Adrenal gland (tissue), 5 donors: ENCODE measurements around the gene PSG2.
"Not testable (repeated sequence)": the region's sequence is repeated elsewhere in the genome, so short reads cannot be mapped to it uniquely, and the experiment has no call there.

Source experiments
- POLR2A ChIP-seq, 2 donors: fragments of 450-650 bp; IDR thresholded peaks; one replicate each; pipeline ENCODE4 v1.6.1; 2017; ENCODE audit warnings: antibody characterized with exemption in 2 of 2, mild to moderate bottlenecking in 2 of 2, moderate library complexity in 1 of 2
- TF ChIP-seq, protein P1 (sequence below), 6 experiments: fragments of 450-650 bp in 4 of 6; fragments of 200-600 bp in 2 of 6; sonication (generic) in 1 of 6; IDR thresholded peaks; 1 replicate in 5 of 6; 2 replicates in 1 of 6; pipeline versions ENCODE4 v1.5.1 to v1.8.0; 2016 to 2021; ENCODE audit warnings: antibody characterized with exemption in 6 of 6, mild to moderate bottlenecking in 2 of 6, moderate library complexity in 1 of 6
- donor health status: DM: no; HTN: no; CAD: no.

DNA sequence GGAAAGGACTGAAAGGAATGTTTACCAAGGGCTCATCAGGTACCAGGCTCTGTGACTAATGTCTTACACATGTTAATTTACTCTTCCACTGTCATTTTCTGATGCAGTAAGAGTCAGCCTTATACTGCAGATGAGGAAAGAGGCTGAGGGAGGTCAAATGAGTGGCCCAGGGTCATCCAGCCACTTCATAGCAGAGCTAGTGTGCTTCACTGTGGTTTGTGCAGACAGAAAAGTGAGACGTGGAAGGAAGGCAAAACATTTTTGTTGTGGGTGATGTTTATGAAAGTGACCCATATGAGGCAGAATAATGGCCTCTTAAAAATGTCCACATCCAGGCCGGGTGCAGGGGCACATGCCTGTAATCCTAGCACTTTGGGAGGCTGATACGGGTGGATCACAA is 22.2 kb downstream of the PSG2 start:
- TF ChIP-seq, protein P1, sequence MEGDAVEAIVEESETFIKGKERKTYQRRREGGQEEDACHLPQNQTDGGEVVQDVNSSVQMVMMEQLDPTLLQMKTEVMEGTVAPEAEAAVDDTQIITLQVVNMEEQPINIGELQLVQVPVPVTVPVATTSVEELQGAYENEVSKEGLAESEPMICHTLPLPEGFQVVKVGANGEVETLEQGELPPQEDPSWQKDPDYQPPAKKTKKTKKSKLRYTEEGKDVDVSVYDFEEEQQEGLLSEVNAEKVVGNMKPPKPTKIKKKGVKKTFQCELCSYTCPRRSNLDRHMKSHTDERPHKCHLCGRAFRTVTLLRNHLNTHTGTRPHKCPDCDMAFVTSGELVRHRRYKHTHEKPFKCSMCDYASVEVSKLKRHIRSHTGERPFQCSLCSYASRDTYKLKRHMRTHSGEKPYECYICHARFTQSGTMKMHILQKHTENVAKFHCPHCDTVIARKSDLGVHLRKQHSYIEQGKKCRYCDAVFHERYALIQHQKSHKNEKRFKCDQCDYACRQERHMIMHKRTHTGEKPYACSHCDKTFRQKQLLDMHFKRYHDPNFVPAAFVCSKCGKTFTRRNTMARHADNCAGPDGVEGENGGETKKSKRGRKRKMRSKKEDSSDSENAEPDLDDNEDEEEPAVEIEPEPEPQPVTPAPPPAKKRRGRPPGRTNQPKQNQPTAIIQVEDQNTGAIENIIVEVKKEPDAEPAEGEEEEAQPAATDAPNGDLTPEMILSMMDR (IDR thresholded peaks at IDR 0.05), result not testable (repeated sequence)
- TF ChIP-seq POLR2A (IDR thresholded peaks at IDR 0.05), result not testable (repeated sequence)
